Loucy (cell line): Measurements from ENCODE around the gene SAPCD2.
"Not testable (repeated sequence)": the region's sequence is repeated elsewhere in the genome, so short reads cannot be mapped to it uniquely, and the experiment has no call there.

Experiments
- H2AFZ ChIP-seq: fragments of 200-600 bp; sonication (generic); 2 replicates; pipeline ENCODE4 v1.6.0; 2016; ENCODE audit warnings: antibody characterized with exemption, mild to moderate bottlenecking, low read length, moderate library complexity
- H3F3A ChIP-seq: fragments of 200-600 bp; 2 replicates; pipeline ENCODE4 v1.6.0; 2016; ENCODE audit warnings: antibody characterized with exemption, low read depth, mild to moderate bottlenecking
- H3K27me3 ChIP-seq: fragments of 200-600 bp; sonication (generic); 2 replicates; pipeline ENCODE4 v1.6.1; 2014; ENCODE audit warnings: low read length, mild to moderate bottlenecking; ENCODE audit not compliant: insufficient read depth, poor library complexity, severe bottlenecking
- H3K36me3 ChIP-seq: fragments of 200-600 bp; sonication (generic); 2 replicates; pipeline ENCODE4 v1.6.1; 2016; ENCODE audit warnings: low read length; ENCODE audit not compliant: insufficient read depth
- H3K4me1 ChIP-seq: fragments of 200-600 bp; sonication (generic); 2 replicates; pipeline ENCODE4 v1.5.1; 2014; ENCODE audit warnings: low read length, mild to moderate bottlenecking; ENCODE audit not compliant: insufficient read depth, poor library complexity, severe bottlenecking
- H3K4me2 ChIP-seq: fragments of 200-600 bp; sonication (generic); 2 replicates; pipeline ENCODE4 v1.6.0; 2014; ENCODE audit warnings: antibody characterized with exemption, low read length, low read depth, mild to moderate bottlenecking; ENCODE audit not compliant: poor library complexity, severe bottlenecking
- H3K4me3 ChIP-seq: fragments of 200-600 bp; sonication (generic); 2 replicates; pipeline ENCODE4 v1.5.1; 2014; ENCODE audit warnings: low read length, mild to moderate bottlenecking, mixed read lengths; ENCODE audit not compliant: poor library complexity, severe bottlenecking
- H3K79me2 ChIP-seq: fragments of 200-600 bp; sonication (generic); 2 replicates; pipeline ENCODE4 v1.6.1; 2014; ENCODE audit warnings: low read length; ENCODE audit not compliant: insufficient read depth
- H3K9ac ChIP-seq: fragments of 200-600 bp; sonication (generic); 2 replicates; pipeline ENCODE4 v1.6.0; 2014; ENCODE audit warnings: mild to moderate bottlenecking, low read depth, low read length, moderate library complexity; ENCODE audit not compliant: poor library complexity, severe bottlenecking
- H3K9me2 ChIP-seq: fragments of 200-600 bp; sonication (generic); replicated peaks from 2 replicates; pipeline ENCODE4 v1.6.1; 2016; ENCODE audit warnings: low read depth, low read length, mixed read lengths
- H3K9me3 ChIP-seq: fragments of 200-600 bp; sonication (generic); 2 replicates; pipeline ENCODE4 v1.6.1; 2014; ENCODE audit warnings: mild to moderate bottlenecking, antibody characterized with exemption, low read length, low read depth; ENCODE audit not compliant: insufficient read depth
- H4K20me1 ChIP-seq: fragments of 200-600 bp; sonication (generic); 2 replicates; pipeline ENCODE4 v1.6.0; 2014; ENCODE audit warnings: antibody characterized with exemption, low read length, mild to moderate bottlenecking; ENCODE audit not compliant: insufficient read depth, poor library complexity, severe bottlenecking
- EZH2phosphoT487 ChIP-seq: fragments of 200-600 bp; IDR thresholded peaks from 2 replicates; pipeline ENCODE4 v1.6.1; 2018; ENCODE audit warnings: antibody characterized with exemption, mild to moderate bottlenecking, moderate library complexity, borderline replicate concordance
- TF ChIP-seq, protein P1 (sequence below): fragments of 200-600 bp; sonication (generic); conservative IDR thresholded peaks from 2 replicates; pipeline ENCODE4 v1.5.1; 2014; ENCODE audit warnings: mild to moderate bottlenecking, antibody characterized with exemption, low read length

The SAPCD2 gene

DNA sequence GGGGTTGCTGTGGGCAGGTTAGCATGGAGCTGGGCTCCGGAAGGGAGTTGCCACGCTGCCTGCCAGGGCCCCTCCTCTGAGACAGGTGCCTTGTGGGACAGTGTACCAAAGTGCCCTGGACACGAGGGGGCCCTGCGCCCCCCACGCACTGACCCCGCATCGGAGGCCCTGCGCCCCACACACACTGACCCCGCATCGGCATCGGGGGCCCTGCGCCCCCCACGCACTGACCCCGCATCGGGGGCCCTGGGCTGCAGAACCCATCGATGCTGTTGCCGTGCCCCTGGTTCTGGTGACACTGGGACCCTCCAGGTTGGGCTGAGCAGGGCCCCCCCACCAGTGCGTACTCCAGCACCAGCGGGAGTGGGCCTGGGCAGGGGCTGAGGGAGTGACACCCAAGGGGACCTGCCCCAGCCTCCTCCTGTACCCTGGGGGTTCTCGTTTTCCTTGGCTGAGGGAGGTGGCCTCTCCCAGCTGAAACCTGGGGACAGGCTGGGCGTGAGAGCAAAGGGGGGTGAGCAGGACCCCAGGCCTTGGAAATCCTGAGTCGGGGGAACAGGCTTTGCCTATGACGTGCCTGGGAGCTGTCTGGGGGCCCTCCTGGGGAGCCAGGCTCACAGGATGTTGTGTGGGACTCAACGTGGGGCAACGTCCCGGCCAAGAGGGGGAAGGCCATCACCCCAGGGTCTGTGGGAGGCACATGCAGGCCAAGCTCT, 6.9 kb downstream of the SAPCD2 start:
- Histone ChIP-seq H3K27me3 (no peaks in the 10 kb centered on the region), H3F3A (peaks cover 3% of the 10 kb centered on the region; the same call in 1 of the 2 replicates), H3K4me2 (no peak overlapping the region), H3K36me3 (peaks cover 9% of the 10 kb centered on the region; the same call in 1 of the 2 replicates), H3K9me2 (no peaks in the 10 kb centered on the region), H4K20me1 (peaks cover 23% of the 10 kb centered on the region), H3K4me1 (peaks cover 10% of the 10 kb centered on the region), H3K4me3 (no peak overlapping the region), H3K79me2 (peaks cover 30% of the 10 kb centered on the region), H3K9me3 (no peaks in the 10 kb centered on the region), H3K9ac (no peak overlapping the region), H2AFZ (no peak overlapping the region)
- TF ChIP-seq, protein P1, sequence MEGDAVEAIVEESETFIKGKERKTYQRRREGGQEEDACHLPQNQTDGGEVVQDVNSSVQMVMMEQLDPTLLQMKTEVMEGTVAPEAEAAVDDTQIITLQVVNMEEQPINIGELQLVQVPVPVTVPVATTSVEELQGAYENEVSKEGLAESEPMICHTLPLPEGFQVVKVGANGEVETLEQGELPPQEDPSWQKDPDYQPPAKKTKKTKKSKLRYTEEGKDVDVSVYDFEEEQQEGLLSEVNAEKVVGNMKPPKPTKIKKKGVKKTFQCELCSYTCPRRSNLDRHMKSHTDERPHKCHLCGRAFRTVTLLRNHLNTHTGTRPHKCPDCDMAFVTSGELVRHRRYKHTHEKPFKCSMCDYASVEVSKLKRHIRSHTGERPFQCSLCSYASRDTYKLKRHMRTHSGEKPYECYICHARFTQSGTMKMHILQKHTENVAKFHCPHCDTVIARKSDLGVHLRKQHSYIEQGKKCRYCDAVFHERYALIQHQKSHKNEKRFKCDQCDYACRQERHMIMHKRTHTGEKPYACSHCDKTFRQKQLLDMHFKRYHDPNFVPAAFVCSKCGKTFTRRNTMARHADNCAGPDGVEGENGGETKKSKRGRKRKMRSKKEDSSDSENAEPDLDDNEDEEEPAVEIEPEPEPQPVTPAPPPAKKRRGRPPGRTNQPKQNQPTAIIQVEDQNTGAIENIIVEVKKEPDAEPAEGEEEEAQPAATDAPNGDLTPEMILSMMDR, result no peak
- no peak for TF ChIP-seq EZH2phosphoT487

DNA sequence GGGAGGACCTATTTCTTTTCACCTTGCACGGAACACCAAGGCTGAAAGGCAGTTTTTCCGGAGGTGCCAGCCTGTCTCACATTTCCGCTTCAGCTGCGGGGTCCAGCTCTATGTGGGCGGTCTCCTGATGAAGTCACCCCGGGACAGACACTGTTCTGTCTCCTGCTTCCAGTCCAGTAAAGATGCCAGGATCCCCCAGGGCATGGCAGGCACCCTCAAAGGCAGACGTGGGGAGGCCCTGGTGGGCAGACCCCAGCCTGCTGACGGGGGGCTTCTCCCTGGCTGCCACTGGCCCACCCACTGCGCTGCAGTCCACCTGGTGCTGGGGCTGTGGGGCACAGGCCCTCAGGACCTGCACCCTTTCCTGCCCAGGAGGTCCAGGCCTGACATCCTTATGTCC, 7.6 kb downstream of the SAPCD2 start:
- H3K9me3 ChIP-seq, H3K4me2 ChIP-seq, H3K4me1 ChIP-seq, H3K36me3 ChIP-seq, H3K27me3 ChIP-seq, H3K9ac ChIP-seq, H3F3A ChIP-seq, H3K4me3 ChIP-seq, H2AFZ ChIP-seq, H3K9me2 ChIP-seq: not testable (repeated sequence)
- H4K20me1 ChIP-seq, result peaks cover 18% of the 10 kb centered on the region
- H3K79me2 ChIP-seq, result peaks cover 23% of the 10 kb centered on the region

DNA sequence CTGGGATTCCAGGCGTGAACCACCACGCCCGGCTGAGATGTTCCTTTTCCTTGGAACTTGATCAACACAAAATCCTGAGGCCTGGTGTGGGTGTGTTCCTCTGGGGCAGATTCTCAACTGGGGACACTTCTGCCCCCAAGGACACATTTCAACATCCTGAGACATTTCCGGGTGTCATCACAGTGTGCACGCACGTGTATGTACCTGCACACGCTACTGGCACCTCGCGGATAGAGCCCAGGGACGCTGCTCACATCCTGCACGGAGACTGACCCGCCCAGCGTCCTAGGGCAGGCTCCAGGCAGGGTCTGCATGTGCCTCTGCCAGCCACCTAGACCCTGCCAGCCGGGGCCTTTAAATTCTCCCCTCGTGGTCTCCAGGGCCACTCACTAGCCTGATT, 8.0 kb downstream of the SAPCD2 start:
- Histone ChIP-seq H3K9me2 (no peaks in the 10 kb centered on the region), H3F3A (no peaks in the 10 kb centered on the region; the same call in 1 of the 2 replicates), H4K20me1 (peaks cover 14% of the 10 kb centered on the region), H3K36me3 (peaks cover 9% of the 10 kb centered on the region; the same call in 1 of the 2 replicates), H3K4me2 (no peak overlapping the region), H3K79me2 (peaks cover 19% of the 10 kb centered on the region), H2AFZ (no peak overlapping the region), H3K4me3 (no peak overlapping the region), H3K4me1 (peaks cover 3% of the 10 kb centered on the region), H3K9me3 (no peaks in the 10 kb centered on the region), H3K27me3 (no peaks in the 10 kb centered on the region), H3K9ac (no peak overlapping the region)
- no peak for TF ChIP-seq EZH2phosphoT487
- TF ChIP-seq, protein P1, result no peak
